ENCODE measurements around the gene PDGFB. TPM values are rescaled to one million over a fixed set of nuclear protein-coding genes. Genes with fewer than 3 reads are reported as not detected.
A peak's percentile ranks its signal among the peaks of the same experiment; 100 is the strongest.

PDGFB gene
- total RNA-seq, 1 experiment from 2014 or later: 13.1 TPM

GRCh38 chr22:39236321-39237317, 8.2 kb downstream of the PDGFB start:
- DNase-seq (ENCODE audit: low read depth, low spot score) (no peak), ATAC-seq (no peak)
- POLR2A ChIA-PET: interaction anchor here (1.0 kb wide), 1 partner anchor 8 kb away, joined by 3 read pairs; the partner anchor contains the start of gene PDGFB
- Histone ChIP-seq H4K20me1 (ENCODE audit: insufficient read depth) (no peaks in the 10 kb centered on the region), H3K9me2 (ENCODE audit: insufficient read depth) (no peaks in the 10 kb centered on the region), H3K4me2 (ENCODE audit: low read length) (peak overlapping the region; percentile 37; the same call in 1 of the 2 replicates), H3K27me3 (ENCODE audit: insufficient read depth, low read length) (no peaks in the 10 kb centered on the region), H3K36me3 (ENCODE audit: control insufficient read depth in 1 of 2, insufficient read depth in 2 of 2, low read length in 2 of 2) (peaks cover 0 to 4% of the 10 kb centered on the region in 2 experiments; a peak in 1 of 4 replicates), H3K4me3 (replicated peaks in 1 of 2; ENCODE audit: low read depth in 1 of 2, low read length in 2 of 2) (no peak overlapping the region), H3K4me1 (ENCODE audit: control insufficient read depth in 1 of 2, insufficient read depth in 2 of 2, low read length in 2 of 2) (peaks cover 56 to 74% of the 10 kb centered on the region in 2 experiments), H3K27ac (ENCODE audit: low read depth, low read length) (no peak overlapping the region), H2AFZ (ENCODE audit: low read depth, low read length, poor library complexity, severe bottlenecking) (no peak overlapping the region), H3K9ac (ENCODE audit: low read length) (no peak overlapping the region), H3K9me3 (ENCODE audit: control insufficient read depth in 1 of 2, insufficient read depth in 1 of 2, low read depth in 1 of 2, low read length in 2 of 2) (no peaks in the 10 kb centered on the region), H3K79me2 (ENCODE audit: insufficient read depth, low read length) (peaks cover 42% of the 10 kb centered on the region; the same call in 1 of the 2 replicates)
- BruUV-seq (replicated peaks): no TSS peak
- RAD21 ChIA-PET (ENCODE audit: low non-redundant PET in 1 of 2, low total read pairs in 2 of 2, uncharacterized antibody in 2 of 2, unreplicated experiment in 2 of 2): interaction anchor here in 1 of 2 experiments (0.6 kb wide), 1 partner anchor 20 kb away, joined by 3 read pairs; no protein-coding TSS in a partner anchor
- intact Hi-C loops (cut with micrococcal nuclease): no loop called here
- CTCF ChIA-PET: no interaction called here
- TF ChIP-seq POLR2AphosphoS5 (IDR thresholded peaks at IDR 0.05; ENCODE audit: low read depth, low read length) (no peak), RAD21 (IDR thresholded peaks at IDR 0.05; ENCODE audit: low read depth) (no peak), YY1 (IDR thresholded peaks at IDR 0.05; ENCODE audit: extremely low read depth, insufficient replicate concordance, low read depth, low read length) (no peak), TCF7L2 (IDR thresholded peaks at IDR 0.05; ENCODE audit: borderline replicate concordance, extremely low read depth, insufficient read depth, insufficient read length) (no peak), JUND (IDR thresholded peaks at IDR 0.05) (no peak), SIN3A (IDR thresholded peaks at IDR 0.05; ENCODE audit: low read depth) (no peak), POLR2A (IDR thresholded peaks at IDR 0.05; ENCODE audit: borderline replicate concordance, extremely low read depth, insufficient read depth, insufficient read length) (no peak)

All from HCT116 (cell line).